ENCODE data around the gene FBXW11.
A peak's percentile ranks its signal among the peaks of the same experiment; 100 is the strongest.
"Not testable (repeated sequence)": the region's sequence is repeated elsewhere in the genome, so short reads cannot be mapped to it uniquely, and the experiment has no call there.

The FBXW11 gene

GRCh38 chr5:172043865-172044264 lies 37.4 kb upstream of the FBXW11 start:
- Histone ChIP-seq H3K4me1 (ENCODE audit: insufficient read depth, low read length) (peaks cover 7% of the 10 kb centered on the region), H3K36me3 (ENCODE audit: insufficient read depth, low read length) (peaks cover 3% of the 10 kb centered on the region; the same call in 1 of the 2 replicates), H3K9ac (ENCODE audit: low read depth, low read length) (no peak overlapping the region)

GRCh38 chr5:172042183-172042582 lies 35.7 kb upstream of the FBXW11 start:
- no peaks in the 10 kb centered on the region; the same call in 1 of the 2 replicates for H3K4me1 ChIP-seq (ENCODE audit: insufficient read depth, low read length)
- H3K9ac ChIP-seq (ENCODE audit: low read depth, low read length) = no peak overlapping the region
- peaks cover 3% of the 10 kb centered on the region; the same call in 1 of the 2 replicates for H3K36me3 ChIP-seq (ENCODE audit: insufficient read depth, low read length)
- H3K9me3 ChIP-seq (ENCODE audit: control insufficient read depth, insufficient read depth, low read length) = 0 out of 2 replicates have a peak, but pooled peaks cover 6% of the 10 kb centered on the region

More at GRCh38 chr5:172043865-172044264, 37.4 kb upstream of the FBXW11 start:
- H3K9me3 ChIP-seq (ENCODE audit: control insufficient read depth, insufficient read depth, low read length) = no peaks in the 10 kb centered on the region

GRCh38 chr5:172038167-172038566 lies 31.7 kb upstream of the FBXW11 start:
- 0 out of 2 replicates have a peak, but pooled peaks cover 3% of the 10 kb centered on the region for H3K36me3 ChIP-seq (ENCODE audit: insufficient read depth, low read length)
- H3K4me1 ChIP-seq (ENCODE audit: insufficient read depth, low read length) = no peaks in the 10 kb centered on the region; the same call in none of the 2 replicates
- 0 out of 2 replicates have a peak, but pooled peaks cover 6% of the 10 kb centered on the region for H3K9me3 ChIP-seq (ENCODE audit: control insufficient read depth, insufficient read depth, low read length)
- no peak overlapping the region for H3K9ac ChIP-seq (ENCODE audit: low read depth, low read length)

- no peak overlapping the region for H3K9ac ChIP-seq (ENCODE audit: low read depth, low read length)
Observed at GRCh38 chr5:172035049-172035448, 28.6 kb upstream of the FBXW11 start.

GRCh38 chr5:172031894-172032461 lies 25.5 kb upstream of the FBXW11 start:
- Histone ChIP-seq H3K4me1 (ENCODE audit: insufficient read depth, low read length) (no peaks in the 10 kb centered on the region; the same call in 1 of the 2 replicates), H3K9ac (ENCODE audit: low read depth, low read length) (no peak overlapping the region), H3K36me3 (ENCODE audit: insufficient read depth, low read length) (no peaks in the 10 kb centered on the region), H3K9me3 (ENCODE audit: control insufficient read depth, insufficient read depth, low read length) (peaks cover 5% of the 10 kb centered on the region; the same call in 1 of the 2 replicates)

More at GRCh38 chr5:172035049-172035448, 28.6 kb upstream of the FBXW11 start:
- H3K4me1 ChIP-seq (ENCODE audit: insufficient read depth, low read length) = no peaks in the 10 kb centered on the region; the same call in none of the 2 replicates
- H3K36me3 ChIP-seq (ENCODE audit: insufficient read depth, low read length) = 0 out of 2 replicates have a peak, but pooled peaks cover 3% of the 10 kb centered on the region
- H3K9me3 ChIP-seq (ENCODE audit: control insufficient read depth, insufficient read depth, low read length) = peaks cover 12% of the 10 kb centered on the region; the same call in 1 of the 2 replicates

- no peaks in the 10 kb centered on the region for H3K36me3 ChIP-seq (ENCODE audit: insufficient read depth, low read length)
- H3K9ac ChIP-seq (ENCODE audit: low read depth, low read length) = no peak overlapping the region
- H3K9me3 ChIP-seq (ENCODE audit: control insufficient read depth, insufficient read depth, low read length) = peaks cover 5% of the 10 kb centered on the region; the same call in 1 of the 2 replicates
- H3K4me1 ChIP-seq (ENCODE audit: insufficient read depth, low read length) = no peaks in the 10 kb centered on the region
Observed at GRCh38 chr5:172029876-172030275, 23.4 kb upstream of the FBXW11 start.

- Histone ChIP-seq H3K4me1 (ENCODE audit: insufficient read depth, low read length) (no peaks in the 10 kb centered on the region), H3K9ac (ENCODE audit: low read depth, low read length) (no peak overlapping the region), H3K36me3 (ENCODE audit: insufficient read depth, low read length) (no peaks in the 10 kb centered on the region), H3K9me3 (ENCODE audit: control insufficient read depth, insufficient read depth, low read length) (peaks cover 5% of the 10 kb centered on the region; the same call in 1 of the 2 replicates)
Observed at GRCh38 chr5:172028167-172028566, 21.7 kb upstream of the FBXW11 start.

- not testable (repeated sequence) for H3K4me1 ChIP-seq (ENCODE audit: insufficient read depth, low read length); H3K36me3 ChIP-seq (ENCODE audit: insufficient read depth, low read length); H3K9me3 ChIP-seq (ENCODE audit: control insufficient read depth, insufficient read depth, low read length); H3K9ac ChIP-seq (ENCODE audit: low read depth, low read length)
Observed at GRCh38 chr5:172020110-172020786, 13.8 kb upstream of the FBXW11 start.

- H3K9ac ChIP-seq (ENCODE audit: low read depth, low read length) = no peak overlapping the region
- no peaks in the 10 kb centered on the region for H3K4me1 ChIP-seq (ENCODE audit: insufficient read depth, low read length)
- H3K9me3 ChIP-seq (ENCODE audit: control insufficient read depth, insufficient read depth, low read length) = no peaks in the 10 kb centered on the region
- H3K36me3 ChIP-seq (ENCODE audit: insufficient read depth, low read length) = no peaks in the 10 kb centered on the region
Observed at GRCh38 chr5:172015346-172015745, 8.9 kb upstream of the FBXW11 start.

- Histone ChIP-seq H3K9ac (ENCODE audit: low read depth, low read length) (no peak overlapping the region), H3K36me3 (ENCODE audit: insufficient read depth, low read length) (no peaks in the 10 kb centered on the region)
Observed at GRCh38 chr5:172010278-172010677, 3.8 kb upstream of the FBXW11 start.

GRCh38 chr5:172009536-172010270 lies 3.3 kb upstream of the FBXW11 start:
- no peaks in the 10 kb centered on the region for H3K36me3 ChIP-seq (ENCODE audit: insufficient read depth, low read length)
- no peaks in the 10 kb centered on the region for H3K9me3 ChIP-seq (ENCODE audit: control insufficient read depth, insufficient read depth, low read length)
- peaks cover 21% of the 10 kb centered on the region for H3K4me1 ChIP-seq (ENCODE audit: insufficient read depth, low read length)
- H3K9ac ChIP-seq (ENCODE audit: low read depth, low read length) = no peak overlapping the region; the same call in 1 of the 2 replicates

More at GRCh38 chr5:172010278-172010677, 3.8 kb upstream of the FBXW11 start:
- no peaks in the 10 kb centered on the region for H3K9me3 ChIP-seq (ENCODE audit: control insufficient read depth, insufficient read depth, low read length)
- H3K4me1 ChIP-seq (ENCODE audit: insufficient read depth, low read length) = peaks cover 19% of the 10 kb centered on the region

GRCh38 chr5:172008689-172009141 lies 2.3 kb upstream of the FBXW11 start:
- Histone ChIP-seq H3K4me1 (ENCODE audit: insufficient read depth, low read length) (peaks cover 23% of the 10 kb centered on the region), H3K9ac (ENCODE audit: low read depth, low read length) (no peak overlapping the region; the same call in 1 of the 2 replicates), H3K36me3 (ENCODE audit: insufficient read depth, low read length) (no peaks in the 10 kb centered on the region), H3K9me3 (ENCODE audit: control insufficient read depth, insufficient read depth, low read length) (no peaks in the 10 kb centered on the region)

- Histone ChIP-seq H3K36me3 (ENCODE audit: insufficient read depth, low read length) (no peaks in the 10 kb centered on the region), H3K4me1 (ENCODE audit: insufficient read depth, low read length) (peaks cover 23% of the 10 kb centered on the region), H3K9me3 (ENCODE audit: control insufficient read depth, insufficient read depth, low read length) (no peaks in the 10 kb centered on the region), H3K9ac (ENCODE audit: low read depth, low read length) (peak overlapping the region; percentile 94)
Observed at GRCh38 chr5:172008111-172008455, 1.6 kb upstream of the FBXW11 start.

Data from ES-I3 (cell line).